GM23248 (cell line): ENCODE data around the gene SLC4A11. TPM values are rescaled to one million over a fixed set of nuclear protein-coding genes. Genes with fewer than 3 reads are reported as not detected.

Source experiments
- DNase-seq: peaks from one replicate; pipeline ENCODE4 v3.0.0-alpha.2; 2015
- H2AFZ ChIP-seq: fragments of 200-600 bp; sonication (generic); 2 replicates; pipeline ENCODE4 v1.6.1; 2016; ENCODE audit warnings: antibody characterized with exemption
- H3F3A ChIP-seq: fragments of 200-600 bp; sonication (generic); 2 replicates; pipeline ENCODE4 v1.6.1; 2016; ENCODE audit warnings: mild to moderate bottlenecking, antibody characterized with exemption, mixed run types; ENCODE audit not compliant: insufficient read depth
- H3K27ac ChIP-seq: fragments of 200-600 bp; sonication (generic); 2 replicates; pipeline ENCODE4 v1.5.1; 2016; ENCODE audit warnings: mild to moderate bottlenecking
- H3K27me3 ChIP-seq: fragments of 200-600 bp; sonication (generic); replicated peaks from 2 replicates; pipeline ENCODE4 v1.6.1; 2016; ENCODE audit warnings: mild to moderate bottlenecking; ENCODE audit not compliant: insufficient read depth
- H3K36me3 ChIP-seq: fragments of 200-600 bp; sonication (generic); 2 replicates; pipeline ENCODE4 v1.6.1; 2016; ENCODE audit warnings: low read depth, mild to moderate bottlenecking
- H3K4me1 ChIP-seq: fragments of 200-600 bp; sonication (generic); 2 replicates; pipeline ENCODE4 v1.6.1; 2016; ENCODE audit warnings: mild to moderate bottlenecking; ENCODE audit not compliant: insufficient read depth
- H3K4me2 ChIP-seq: fragments of 200-600 bp; sonication (generic); one replicate; pipeline ENCODE4 v1.6.1; 2016; ENCODE audit warnings: mild to moderate bottlenecking; ENCODE audit not compliant: unreplicated experiment
- H3K4me3 ChIP-seq: fragments of 200-600 bp; sonication (generic); 2 replicates; pipeline ENCODE4 v1.5.1; 2016; ENCODE audit warnings: mild to moderate bottlenecking
- H3K79me2 ChIP-seq: fragments of 200-600 bp; sonication (generic); 2 replicates; pipeline ENCODE4 v1.6.1; 2016; ENCODE audit warnings: mild to moderate bottlenecking; ENCODE audit not compliant: insufficient read depth
- H3K9ac ChIP-seq: fragments of 200-600 bp; sonication (generic); 2 replicates; pipeline ENCODE4 v1.6.1; 2016; ENCODE audit warnings: mild to moderate bottlenecking
- H3K9me2 ChIP-seq: fragments of 200-600 bp; sonication (generic); 2 replicates; pipeline ENCODE4 v1.6.1; 2016; ENCODE audit warnings: mixed run types, mild to moderate bottlenecking, moderate library complexity; ENCODE audit not compliant: insufficient read depth
- H3K9me3 ChIP-seq: fragments of 200-600 bp; sonication (generic); one replicate; pipeline ENCODE4 v1.6.1; 2017; ENCODE audit warnings: low read depth
- H4K20me1 ChIP-seq: fragments of 200-600 bp; sonication (generic); 2 replicates; pipeline ENCODE4 v1.6.0; 2016; ENCODE audit not compliant: insufficient read depth
- EZH2 ChIP-seq: fragments of 200-600 bp; sonication (generic); IDR thresholded peaks from 2 replicates; pipeline ENCODE4 v1.6.1; 2018; ENCODE audit warnings: antibody characterized with exemption, mild to moderate bottlenecking; ENCODE audit not compliant: insufficient read depth, poor library complexity, severe bottlenecking
- EZH2phosphoT487 ChIP-seq: fragments of 200-600 bp; sonication (generic); IDR thresholded peaks from 2 replicates; pipeline ENCODE4 v1.6.1; 2018; ENCODE audit warnings: antibody characterized with exemption, moderate library complexity, mild to moderate bottlenecking, low read depth; ENCODE audit not compliant: insufficient read depth
- WGBS, 2 experiments: methylation state at CpG; one replicate each; pipeline ENCODE4 v1.1.6; 2015 to 2017; ENCODE audit warnings: low lambda C conversion rate in 2 of 2, low coverage in 1 of 2; ENCODE audit errors: missing lambda C conversion rate in 2 of 2; 5-methylcytosine and 5-hydroxymethylcytosine counted together
- in situ Hi-C: fragments of 300-500 bp; cut with MboI; formaldehyde crosslinking; loops from 2 replicates; pipeline ENCODE4 v1.15.0; 2020
- polyA plus RNA-seq: library from polyadenylated mRNA; unstranded; fragments of >200 nt; fragmentation: Nextera tagmentation; extraction: Ambion mirVana; gene quantifications from 2 replicates; pipeline ENCODE4 v1.2.1, GENCODE V29; 2016
- total RNA-seq: library from RNA; depleted of rRNA; stranded (reverse); fragments of >200 nt; shearing (Covaris generic); gene quantifications from 2 replicates; pipeline ENCODE4 v1.2.3, GENCODE V29; 2014

Gene SLC4A11
- total and polyA plus RNA-seq, 2 experiments from 2014 or later = 0.65 to 1.1 TPM

DNA sequence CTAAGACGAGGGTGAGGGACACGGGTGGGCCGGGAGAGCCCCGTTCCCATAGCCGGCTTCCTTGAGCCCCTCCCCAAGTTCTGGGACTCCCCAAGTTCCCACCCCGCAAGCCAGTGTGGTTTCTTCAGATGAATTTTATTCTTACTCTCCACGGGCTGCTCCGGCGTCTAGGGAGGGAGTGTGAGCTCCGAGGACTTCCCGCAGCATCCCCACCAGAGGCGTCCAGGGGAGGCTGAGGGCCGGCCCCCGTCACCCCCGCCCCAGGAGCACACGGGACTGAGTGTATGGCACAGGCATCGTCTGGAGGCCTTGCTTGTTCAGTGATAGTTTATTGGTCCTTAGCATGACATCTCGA is 10.0 kb upstream of the SLC4A11 start:
- Histone ChIP-seq H3K9ac (0 out of 2 replicates have a peak overlapping the region, but pooled peaks have one; percentile 6), H3K4me3 (peak overlapping the region; percentile 61), H3K9me2 (no peaks in the 10 kb centered on the region), H3F3A (peaks cover 4% of the 10 kb centered on the region; the same call in 1 of the 2 replicates), H3K4me2 (peak overlapping the region; percentile 80), H3K27me3 (no peaks in the 10 kb centered on the region), H2AFZ (peak overlapping the region; percentile 72), H3K36me3 (peaks cover 14% of the 10 kb centered on the region; the same call in 1 of the 2 replicates), H3K4me1 (peaks cover 9% of the 10 kb centered on the region; the same call in 1 of the 2 replicates), H3K27ac (no peak overlapping the region), H4K20me1 (no peaks in the 10 kb centered on the region), H3K79me2 (no peaks in the 10 kb centered on the region), H3K9me3 (no peaks in the 10 kb centered on the region)
- no peak for TF ChIP-seq EZH2
- TF ChIP-seq EZH2phosphoT487 = no peak
- DNase-seq = no peak
- in situ Hi-C loops = no loop called here
- 10 to 12% methylated on average over 16 to 18 of the region's 18 CpGs for WGBS, 2 experiments

DNA sequence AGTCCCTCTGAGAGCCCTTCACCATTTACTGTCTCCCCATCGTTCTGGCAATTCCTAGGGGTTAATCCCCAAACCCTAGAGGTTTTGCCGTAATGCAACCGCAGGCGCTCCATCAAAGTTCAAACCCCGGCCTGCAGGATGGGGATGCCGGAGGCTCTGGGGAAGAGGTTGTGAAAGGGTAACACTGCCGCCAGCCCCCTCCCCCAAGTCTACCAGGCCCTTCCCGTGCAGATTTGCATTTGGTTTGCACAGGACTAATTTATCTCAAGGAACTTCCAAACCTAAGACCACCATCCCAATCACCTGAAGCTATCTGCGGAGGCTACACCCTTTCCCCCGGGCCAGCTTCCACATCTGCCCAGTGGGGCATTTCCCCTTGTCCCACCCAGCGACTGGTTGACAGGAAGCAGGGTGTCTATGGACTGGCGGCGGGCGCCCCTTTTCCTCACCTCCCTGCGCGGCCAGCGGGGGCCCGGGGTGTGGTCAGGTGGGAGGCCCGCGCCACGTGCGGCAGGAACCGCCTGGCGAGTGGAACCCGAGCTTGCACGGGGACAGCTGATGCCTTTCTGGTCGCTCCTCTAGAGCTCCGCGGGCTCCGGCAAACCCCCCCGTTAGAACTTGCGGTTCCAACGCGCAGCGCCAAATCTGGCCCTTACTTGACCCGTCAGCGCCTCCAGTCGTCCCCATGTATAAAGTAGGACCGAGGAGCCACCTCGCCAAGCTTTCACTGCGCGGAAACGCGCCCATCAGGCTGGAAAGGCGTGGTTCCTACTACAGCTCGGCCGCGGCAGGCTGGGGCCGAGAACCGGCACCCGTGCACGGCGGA is 9.4 kb upstream of the SLC4A11 start:
- Histone ChIP-seq H3K4me2 (peak overlapping the region; percentile 80), H3K9me2 (no peaks in the 10 kb centered on the region), H4K20me1 (no peaks in the 10 kb centered on the region), H3K36me3 (peaks cover 14% of the 10 kb centered on the region; the same call in 1 of the 2 replicates), H3K4me1 (peaks cover 9% of the 10 kb centered on the region; the same call in 1 of the 2 replicates), H3K27me3 (no peaks in the 10 kb centered on the region), H3K4me3 (peak overlapping the region; percentile 61), H2AFZ (peak overlapping the region; percentile 72), H3F3A (peaks cover 4% of the 10 kb centered on the region; the same call in 1 of the 2 replicates), H3K9me3 (no peaks in the 10 kb centered on the region), H3K79me2 (no peaks in the 10 kb centered on the region), H3K27ac (no peak overlapping the region), H3K9ac (0 out of 2 replicates have a peak overlapping the region, but pooled peaks have one; percentile 6)
- TF ChIP-seq EZH2phosphoT487 = no peak
- no peak for TF ChIP-seq EZH2
- peak; percentile 68 for DNase-seq
- WGBS, 2 experiments = 9 to 10% methylated on average over 49 to 53 of the region's 53 CpGs
- in situ Hi-C loops = no loop called here

DNA sequence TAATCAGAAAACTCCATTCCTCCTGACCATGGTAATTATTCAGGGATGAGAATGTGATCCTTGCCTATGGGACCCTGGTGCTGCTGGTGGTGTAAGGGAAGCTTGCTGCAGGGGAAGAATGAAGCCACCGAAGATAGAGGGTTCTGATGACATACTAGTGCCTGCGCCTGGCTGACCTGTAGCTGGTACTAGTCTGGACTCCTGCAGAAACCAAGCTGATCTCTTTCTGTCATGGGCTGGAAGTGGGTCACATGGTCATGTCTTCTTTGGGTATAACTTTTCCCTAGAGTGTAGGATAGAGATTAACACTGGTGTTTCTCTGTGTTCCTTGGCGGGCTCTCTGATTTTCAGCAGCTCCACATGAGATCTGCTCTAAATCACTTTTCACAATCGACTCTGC is 8.6 kb upstream of the SLC4A11 start:
- Histone ChIP-seq H2AFZ (no peak overlapping the region), H4K20me1 (no peaks in the 10 kb centered on the region), H3K36me3 (peaks cover 14% of the 10 kb centered on the region; the same call in 1 of the 2 replicates), H3F3A (peaks cover 4% of the 10 kb centered on the region; the same call in 1 of the 2 replicates), H3K9me3 (no peaks in the 10 kb centered on the region), H3K4me3 (no peak overlapping the region), H3K9ac (no peak overlapping the region), H3K9me2 (no peaks in the 10 kb centered on the region), H3K4me2 (no peak overlapping the region), H3K27me3 (no peaks in the 10 kb centered on the region), H3K79me2 (no peaks in the 10 kb centered on the region), H3K27ac (no peak overlapping the region), H3K4me1 (peaks cover 9% of the 10 kb centered on the region; the same call in 1 of the 2 replicates)
- in situ Hi-C loops = no loop called here
- DNase-seq = peak; percentile 18
- 19 to 27% methylated on average over 4 of the region's 4 CpGs for WGBS, 2 experiments
- TF ChIP-seq EZH2 = no peak
- no peak for TF ChIP-seq EZH2phosphoT487

DNA sequence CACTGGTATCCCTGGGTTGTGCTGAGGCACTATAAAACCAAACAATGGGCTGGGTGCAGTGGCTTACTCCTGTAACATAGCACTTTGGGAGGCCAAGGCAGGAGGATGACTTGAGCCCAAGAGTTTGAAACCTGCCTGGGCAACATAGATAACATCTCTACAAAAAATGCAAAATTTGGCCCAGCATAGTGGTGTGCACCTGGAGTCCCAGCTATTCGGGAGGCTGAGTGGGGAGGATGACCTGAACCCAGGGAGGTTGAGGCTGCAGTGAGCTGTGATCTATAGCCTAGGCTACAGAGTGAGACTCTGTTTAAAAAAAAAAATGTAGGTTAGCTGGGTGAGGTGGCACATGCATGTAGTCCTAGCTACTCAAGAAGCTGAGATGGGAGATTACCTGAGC is 7.7 kb upstream of the SLC4A11 start:
- 100% methylated on average over 1 of the region's 1 CpG for WGBS, 2 experiments

More for the DNA sequence above, 7.7 kb upstream of the SLC4A11 start:
- Histone ChIP-seq H3K9me3 (no peaks in the 10 kb centered on the region), H3K9me2 (no peaks in the 10 kb centered on the region), H3K36me3 (peaks cover 8% of the 10 kb centered on the region; the same call in 1 of the 2 replicates), H2AFZ (no peak overlapping the region), H3K4me3 (no peak overlapping the region), H3K4me2 (no peak overlapping the region), H4K20me1 (no peaks in the 10 kb centered on the region), H3K79me2 (no peaks in the 10 kb centered on the region), H3K9ac (no peak overlapping the region), H3K27me3 (no peaks in the 10 kb centered on the region), H3K4me1 (peaks cover 9% of the 10 kb centered on the region; the same call in 1 of the 2 replicates), H3F3A (peaks cover 4% of the 10 kb centered on the region; the same call in 1 of the 2 replicates), H3K27ac (no peak overlapping the region)
- in situ Hi-C loops = no loop called here
- TF ChIP-seq EZH2 (no peak), EZH2phosphoT487 (no peak)
- no peak for DNase-seq
